T-helper 22 cell (primary cell): Measurements from ENCODE around the gene NPHS1.
"Not testable (repeated sequence)": the region's sequence is repeated elsewhere in the genome, so short reads cannot be mapped to it uniquely, and the experiment has no call there.

ENCODE experiments used
- DNase-seq: peaks from one replicate; pipeline ENCODE4 v3.0.0-alpha.2; 2020; ENCODE audit warnings: low read depth

Gene NPHS1

GRCh38 chr19:35811317-35812219 lies 40.7 kb downstream of the NPHS1 start:
- no peak for DNase-seq

- no peak for DNase-seq
Observed at GRCh38 chr19:35807633-35808032, 44.7 kb downstream of the NPHS1 start.

- DNase-seq = no peak
Observed at GRCh38 chr19:35806597-35806996, 45.7 kb downstream of the NPHS1 start.

DNA sequence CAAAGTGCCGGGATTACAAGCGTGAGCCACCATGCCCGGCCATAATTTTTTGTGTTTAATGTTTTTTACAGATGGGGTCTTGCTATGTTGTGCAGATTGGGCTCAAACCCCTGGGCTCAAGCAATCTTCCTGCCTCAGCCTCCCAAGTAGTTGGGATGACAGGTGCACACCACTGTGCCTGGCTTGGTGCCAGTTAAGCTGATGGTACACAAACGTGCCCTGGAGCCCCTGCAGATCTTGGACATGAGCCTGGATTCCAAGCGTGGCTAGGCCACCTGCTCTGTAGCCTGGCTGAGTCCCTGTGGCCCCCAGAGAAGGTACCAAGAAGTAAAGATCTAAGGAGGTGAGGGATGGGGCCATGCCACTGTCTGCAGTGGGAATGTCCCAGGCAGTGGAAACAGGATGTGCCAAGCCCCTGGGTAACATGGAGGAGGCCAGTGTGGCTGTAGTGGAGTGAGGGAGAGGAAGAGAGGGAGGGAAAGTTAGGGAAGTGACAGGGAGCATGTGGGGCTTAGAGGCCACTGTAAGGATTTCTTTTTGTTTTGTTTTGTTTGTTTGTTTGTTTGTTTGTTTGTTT lies 46.7 kb downstream of the NPHS1 start:
- DNase-seq = no peak

GRCh38 chr19:35801828-35802227 lies 50.5 kb downstream of the NPHS1 start:
- DNase-seq = no peak

DNA sequence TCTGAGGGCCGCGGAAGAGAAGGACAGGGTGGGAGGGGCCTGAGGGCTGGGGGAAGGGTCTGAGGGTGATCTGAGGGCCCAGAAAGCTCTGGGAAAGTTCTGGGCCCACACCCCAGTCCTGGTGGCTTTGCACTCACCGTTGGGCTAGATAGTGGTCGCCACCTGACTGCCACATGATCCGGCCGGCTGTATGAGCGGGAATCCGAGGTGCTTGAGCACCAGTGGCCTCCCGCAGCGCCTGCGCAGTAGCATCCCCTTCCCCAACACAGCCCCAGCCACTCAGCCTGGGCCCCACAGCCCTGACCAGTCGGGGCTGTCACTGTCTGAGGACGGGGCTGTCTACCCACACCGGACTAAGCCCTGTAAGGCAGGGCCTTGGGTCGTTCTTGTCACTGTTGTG lies 54.6 kb downstream of the NPHS1 start:
- DNase-seq = no peak

DNA sequence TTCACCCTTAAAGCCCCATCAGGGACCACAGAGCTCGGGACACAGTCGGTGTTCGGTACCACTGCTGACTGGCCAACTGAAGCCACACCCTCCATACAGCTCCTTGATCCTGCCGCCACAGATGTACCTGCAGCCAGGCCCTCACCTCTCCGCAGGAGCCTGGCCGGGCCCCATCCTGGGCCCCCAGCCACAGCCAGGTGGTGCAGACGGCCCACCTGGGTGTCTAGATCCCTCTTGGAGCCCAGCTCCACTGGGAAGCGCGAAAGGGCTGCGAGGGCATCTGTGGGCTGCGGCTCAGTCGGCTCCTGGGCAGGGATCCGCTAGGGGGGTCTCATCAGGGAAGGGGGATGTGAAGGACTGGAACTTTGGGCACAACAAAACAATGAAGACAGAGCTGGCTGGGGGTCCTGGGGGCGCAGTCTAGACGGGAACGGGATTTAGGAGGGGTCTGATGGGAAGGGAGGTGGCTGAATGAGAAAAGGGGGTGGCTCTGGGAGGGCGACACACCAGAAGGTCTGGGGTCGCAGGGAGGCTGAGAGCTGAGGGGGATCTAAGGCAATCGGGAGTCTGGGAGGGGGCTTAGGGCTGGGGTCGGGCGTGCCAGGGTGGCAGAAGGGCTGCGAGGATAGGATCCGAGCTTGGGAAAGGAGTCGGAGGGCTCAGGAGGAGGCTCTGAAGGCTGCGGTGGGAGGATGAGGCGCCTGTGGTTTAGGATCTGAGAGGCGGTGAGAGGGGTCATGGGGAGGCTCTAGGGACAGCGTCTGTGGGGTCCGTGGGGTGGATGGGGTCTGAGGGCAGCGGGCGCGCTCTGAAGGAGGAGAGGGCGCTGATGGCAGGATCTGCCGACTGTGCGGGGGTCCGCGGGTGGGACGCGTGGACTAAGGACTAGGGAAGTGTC lies 55.4 kb downstream of the NPHS1 start:
- DNase-seq = no peak

GRCh38 chr19:35795564-35795963 lies 56.7 kb downstream of the NPHS1 start:
- DNase-seq = not testable (repeated sequence)

- DNase-seq = no peak
Observed at GRCh38 chr19:35793381-35794165, 58.7 kb downstream of the NPHS1 start.

- no peak for DNase-seq
Observed at GRCh38 chr19:35792888-35793287, 59.4 kb downstream of the NPHS1 start.

- no peak for DNase-seq
Observed at GRCh38 chr19:35792312-35792711, 60.0 kb downstream of the NPHS1 start.

- DNase-seq = no peak
Observed at GRCh38 chr19:35791814-35792279, 60.5 kb downstream of the NPHS1 start.

DNA sequence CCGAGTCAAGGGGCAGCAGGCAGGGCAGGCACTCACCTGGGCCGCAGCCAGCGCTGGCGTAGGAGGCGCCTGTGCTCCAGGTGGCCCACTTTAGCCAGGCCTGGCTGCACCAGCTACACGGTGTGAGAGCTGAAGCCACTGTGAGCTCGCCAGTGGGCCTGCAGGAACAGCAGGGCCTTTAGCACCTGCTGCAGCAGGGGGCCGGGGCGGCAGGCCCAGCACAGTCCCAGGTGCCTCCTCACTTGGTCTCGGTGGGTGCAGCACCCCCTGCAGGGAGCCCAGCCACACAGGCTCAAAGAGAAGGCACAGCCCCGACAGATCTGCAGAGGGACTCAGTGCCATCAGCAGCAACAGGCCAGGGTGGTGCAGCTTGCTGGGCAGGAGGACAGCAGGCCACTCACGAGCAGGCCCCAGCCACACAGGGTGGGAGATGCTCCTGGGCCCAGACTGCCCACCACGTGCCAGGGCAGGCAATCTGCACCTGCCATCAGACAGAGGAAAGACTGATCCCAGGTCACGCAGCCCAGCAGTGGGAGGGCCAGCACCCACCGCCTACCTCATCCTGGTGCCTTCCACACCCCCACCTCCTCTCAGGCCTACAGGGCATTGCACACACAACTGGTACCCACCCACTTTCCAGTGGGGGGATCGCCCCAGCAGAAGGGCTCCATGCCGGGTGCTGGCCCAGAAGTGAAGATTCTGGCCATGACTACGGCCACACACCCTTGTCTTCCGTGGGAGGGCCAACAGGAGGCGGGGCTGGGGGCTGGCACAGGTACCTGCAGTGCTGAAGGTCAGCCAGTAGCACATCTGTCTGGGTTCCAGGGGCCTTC lies 61.1 kb downstream of the NPHS1 start:
- no peak for DNase-seq

GRCh38 chr19:35789978-35790944 lies 62.0 kb downstream of the NPHS1 start:
- DNase-seq = no peak

DNA sequence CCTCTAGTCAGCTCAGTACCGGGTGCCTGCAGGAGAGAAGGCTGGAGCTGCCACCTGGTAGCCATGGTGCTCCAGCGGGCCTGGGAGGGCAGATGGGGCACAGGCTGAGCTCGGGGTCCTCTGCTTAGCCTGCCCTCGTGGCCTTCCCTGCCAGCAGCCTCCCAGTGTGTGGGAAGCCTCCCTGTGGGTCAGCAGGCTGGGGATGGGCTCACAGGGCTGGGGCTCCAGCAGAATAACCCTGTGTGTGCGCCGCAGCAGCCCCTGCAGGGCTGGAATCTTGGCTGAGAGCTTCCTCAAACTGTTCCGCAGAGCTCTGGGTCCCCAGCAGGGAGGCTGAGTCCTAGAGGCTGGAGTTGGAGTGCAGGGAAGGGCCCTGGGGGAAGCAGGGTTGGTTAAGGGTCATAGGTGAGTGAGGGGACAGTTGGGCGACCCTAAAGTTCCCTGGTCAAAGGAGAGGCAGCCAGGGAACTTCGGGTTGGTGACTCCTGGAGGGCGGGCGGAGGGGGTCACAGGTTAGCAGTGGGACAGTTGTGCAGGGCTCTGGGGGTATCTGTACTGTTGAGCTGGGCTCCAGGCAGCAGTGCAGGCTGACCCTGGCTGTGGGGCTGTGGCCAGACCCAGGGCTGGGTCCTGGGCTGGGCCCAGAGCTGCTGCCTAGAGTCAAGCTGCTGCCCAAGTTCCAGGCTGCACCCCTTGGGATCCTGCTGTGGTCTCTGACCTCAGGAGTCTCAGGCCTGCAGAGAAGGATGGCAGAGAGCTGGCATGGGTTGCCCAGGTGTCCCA lies 62.9 kb downstream of the NPHS1 start:
- DNase-seq = no peak

GRCh38 chr19:35788205-35788960 lies 63.9 kb downstream of the NPHS1 start:
- DNase-seq = no peak

- DNase-seq = no peak
Observed at GRCh38 chr19:35787227-35787799, 65.0 kb downstream of the NPHS1 start.
